Right hindlimb (tissue), 1 donor: ENCODE data around the gene PLOD2.
A peak's percentile ranks its signal among the peaks of the same experiment; 100 is the strongest.

ENCODE experiments used
- DNase-seq: peaks from one replicate; pipeline ENCODE4 v3.0.0-alpha.2; 2018

The PLOD2 gene

GRCh38 chr3:146160964-146161662 lies at the start of gene PLOD2:
Gene PLOD2 (minus strand): TSS chr3:146161184. CDS start chr3:146160989, 195 bp downstream.
- DNase-seq: peak; percentile 93

GRCh38 chr3:146209371-146209770 lies 48.4 kb upstream of the PLOD2 start:
- DNase-seq: no peak

GRCh38 chr3:146203776-146204175 lies 42.8 kb upstream of the PLOD2 start:
- no peak for DNase-seq

- DNase-seq: no peak
These were observed 39.7 kb upstream of the PLOD2 start for GRCh38 chr3:146200461-146201220.

- no peak for DNase-seq
These were observed 38.8 kb upstream of the PLOD2 start for GRCh38 chr3:146199762-146200161.

GRCh38 chr3:146196789-146197188 lies 35.8 kb upstream of the PLOD2 start:
- no peak for DNase-seq

- no peak for DNase-seq
These were observed 34.6 kb upstream of the PLOD2 start for GRCh38 chr3:146195605-146196004.

GRCh38 chr3:146195030-146195429 lies 34.0 kb upstream of the PLOD2 start:
- no peak for DNase-seq

- DNase-seq: no peak
These were observed 30.1 kb upstream of the PLOD2 start for GRCh38 chr3:146191051-146191450.

GRCh38 chr3:146189519-146190173 lies 28.7 kb upstream of the PLOD2 start:
- DNase-seq: peak; percentile 28

- DNase-seq: no peak
These were observed 26.5 kb upstream of the PLOD2 start for GRCh38 chr3:146187334-146187950.

GRCh38 chr3:146184241-146185015 lies 23.4 kb upstream of the PLOD2 start:
- DNase-seq: no peak

- DNase-seq: no peak
These were observed 20.2 kb upstream of the PLOD2 start for GRCh38 chr3:146181216-146181615.

- DNase-seq: no peak
These were observed 19.4 kb upstream of the PLOD2 start for GRCh38 chr3:146180376-146180775.

GRCh38 chr3:146178006-146178689 lies 17.2 kb upstream of the PLOD2 start:
- DNase-seq: no peak

GRCh38 chr3:146177519-146177918 lies 16.5 kb upstream of the PLOD2 start:
- no peak for DNase-seq

- no peak for DNase-seq
These were observed 16.1 kb upstream of the PLOD2 start for GRCh38 chr3:146177072-146177471.

GRCh38 chr3:146172586-146172985 lies 11.6 kb upstream of the PLOD2 start:
- DNase-seq: no peak

GRCh38 chr3:146170591-146170990 lies 9.6 kb upstream of the PLOD2 start:
- DNase-seq: no peak

GRCh38 chr3:146169891-146170290 lies 8.9 kb upstream of the PLOD2 start:
- DNase-seq: no peak

GRCh38 chr3:146166826-146167225 lies 5.8 kb upstream of the PLOD2 start:
- DNase-seq: no peak

GRCh38 chr3:146166415-146166821 lies 5.4 kb upstream of the PLOD2 start:
- DNase-seq: no peak
